Activated CD4-positive, alpha-beta T cell treated with anti-CD3 and anti-CD28 coated beads, Interleukin-2, amount 50 U/mL, for 16 hours (primary cell): Measurements from ENCODE around the gene SAMD7.

Source experiments
- DNase-seq: peaks from one replicate; pipeline ENCODE4 v3.0.0-alpha.2; 2020

The SAMD7 gene

DNA sequence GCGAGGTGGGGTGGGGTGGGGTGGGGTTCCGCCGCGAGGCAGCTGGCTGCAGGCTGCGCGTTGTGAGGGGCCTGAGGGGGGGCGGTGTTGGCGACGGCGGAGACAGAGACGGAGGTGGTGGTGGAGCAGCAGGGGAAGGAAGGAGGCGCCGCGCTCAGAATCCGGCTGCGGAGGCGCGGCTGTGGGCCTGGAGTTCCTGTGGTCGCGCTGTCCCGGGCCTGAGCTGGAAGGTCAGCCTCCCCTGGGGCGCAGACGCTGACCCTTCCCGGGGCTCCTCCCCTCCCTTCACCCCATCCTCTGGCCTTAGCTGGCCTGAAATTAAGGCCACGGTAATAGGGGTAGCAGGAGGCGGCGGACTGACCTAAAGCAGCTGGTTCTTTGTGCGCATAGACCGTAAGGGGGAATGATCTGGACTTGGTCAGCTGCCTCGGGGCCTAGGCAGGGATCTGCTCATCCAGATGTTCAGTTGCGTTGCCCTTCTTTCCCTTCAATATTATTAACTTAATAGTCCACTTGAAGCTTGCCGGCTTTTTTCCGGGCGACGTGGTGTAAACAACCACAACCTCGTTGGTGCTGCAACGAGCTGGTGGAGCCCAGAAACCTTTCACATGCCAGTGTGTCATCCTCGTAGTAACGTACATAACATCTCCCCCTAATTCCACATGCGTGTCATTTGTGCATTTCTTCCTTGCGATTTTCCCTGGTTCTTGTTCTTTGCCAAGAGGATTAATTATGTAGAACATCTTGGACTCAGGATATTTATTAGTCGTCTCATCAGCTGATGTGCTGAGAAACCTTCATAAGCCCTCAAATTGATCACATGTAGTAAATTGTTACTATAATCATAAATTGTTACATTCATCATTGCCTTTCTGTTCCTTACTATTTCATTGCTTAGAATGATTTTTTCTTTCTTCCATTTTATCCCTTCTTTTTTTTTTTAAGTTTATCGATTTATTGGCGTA lies 55.9 kb downstream of the SAMD7 start:
- DNase-seq: peak; percentile 28

DNA sequence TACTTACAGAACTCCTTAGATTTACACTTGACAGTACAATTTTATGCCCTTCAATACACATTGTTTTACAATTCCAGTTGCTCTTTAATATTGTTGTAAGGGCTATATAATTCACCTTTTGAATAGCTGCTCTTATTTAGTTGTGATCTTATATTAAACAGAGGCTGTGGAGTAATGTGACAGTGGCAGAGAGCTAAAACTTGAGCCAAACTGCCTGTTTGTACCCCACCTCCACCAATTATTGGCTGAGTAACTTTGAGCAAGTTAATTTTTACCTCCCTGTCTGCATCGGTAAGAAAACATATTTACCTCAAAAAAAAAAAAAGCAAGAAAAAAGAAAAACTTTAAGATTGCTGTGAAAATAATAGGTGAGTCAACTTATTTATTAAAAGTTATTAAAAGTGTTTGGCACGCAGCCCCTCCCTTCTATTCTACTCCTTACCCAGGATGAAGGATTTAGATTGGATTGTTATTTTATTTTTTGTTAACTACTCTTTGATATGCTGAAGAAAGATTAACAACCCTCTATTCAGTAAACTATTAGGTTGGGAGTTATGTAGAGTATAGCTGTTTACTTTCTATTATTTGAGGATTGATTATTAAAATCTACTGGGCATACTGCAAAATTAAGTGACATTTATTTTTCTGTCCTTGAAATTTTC lies 57.0 kb downstream of the SAMD7 start:
- no peak for DNase-seq

DNA sequence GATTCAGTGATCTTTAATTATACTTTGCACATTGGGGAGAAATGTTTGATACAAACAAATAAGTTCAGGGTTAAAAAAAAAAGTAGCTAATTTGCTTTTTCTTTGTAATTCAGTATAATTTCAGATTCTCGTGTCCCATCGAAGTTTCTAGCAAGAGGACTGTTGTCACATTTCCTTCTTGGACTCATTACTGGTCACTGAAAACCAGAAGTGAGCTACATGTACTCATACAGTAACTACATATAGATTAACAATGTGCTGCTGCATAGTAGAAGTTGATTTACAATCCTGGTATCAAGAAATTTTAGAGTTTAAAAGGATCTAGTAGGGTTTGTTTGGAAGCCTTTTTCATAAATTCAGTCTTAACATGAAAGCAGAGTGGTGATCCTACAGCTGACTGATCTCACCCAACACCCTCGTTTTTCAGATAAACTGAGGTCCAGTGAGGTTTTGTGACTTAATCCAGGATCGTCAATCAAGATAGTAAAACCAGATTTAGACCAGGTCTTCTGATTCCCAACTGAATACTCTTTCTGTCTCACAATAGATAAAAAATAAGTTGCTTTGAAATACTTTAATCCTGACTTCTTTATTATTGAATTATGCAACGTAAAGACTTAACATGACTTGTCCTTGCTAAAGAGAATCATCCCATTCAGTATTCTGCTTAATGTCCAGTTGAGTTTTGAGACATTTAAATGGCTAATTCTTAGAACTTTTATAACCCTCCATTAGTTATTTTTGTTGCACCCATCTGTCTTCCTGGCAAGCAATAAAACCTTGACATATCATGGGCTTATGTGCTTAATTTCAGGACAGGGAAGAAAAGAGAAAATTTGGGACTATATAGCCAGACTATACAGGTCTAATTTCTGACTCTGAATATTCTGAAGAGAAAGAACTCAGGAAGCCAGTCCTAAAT lies 58.1 kb downstream of the SAMD7 start:
- DNase-seq: no peak

DNA sequence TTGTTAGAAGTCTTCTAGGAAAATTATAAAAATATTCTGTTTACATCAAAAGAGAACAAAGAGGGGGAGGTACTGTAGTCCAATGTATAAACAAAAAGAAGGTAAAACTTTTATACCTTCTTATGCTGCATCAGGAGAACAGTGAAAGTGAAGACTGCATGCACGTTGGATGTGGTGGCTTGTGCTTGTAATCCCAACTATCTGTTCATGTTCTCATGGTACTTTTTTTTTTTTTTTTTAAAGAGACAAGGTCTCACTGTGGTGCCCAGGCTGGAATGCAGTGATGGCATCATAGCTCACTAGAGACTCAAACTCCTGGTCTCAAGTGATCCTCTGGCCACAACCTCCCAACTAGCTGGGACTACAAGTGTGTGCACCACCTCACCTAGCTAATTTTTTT lies 59.5 kb downstream of the SAMD7 start:
- no peak for DNase-seq

DNA sequence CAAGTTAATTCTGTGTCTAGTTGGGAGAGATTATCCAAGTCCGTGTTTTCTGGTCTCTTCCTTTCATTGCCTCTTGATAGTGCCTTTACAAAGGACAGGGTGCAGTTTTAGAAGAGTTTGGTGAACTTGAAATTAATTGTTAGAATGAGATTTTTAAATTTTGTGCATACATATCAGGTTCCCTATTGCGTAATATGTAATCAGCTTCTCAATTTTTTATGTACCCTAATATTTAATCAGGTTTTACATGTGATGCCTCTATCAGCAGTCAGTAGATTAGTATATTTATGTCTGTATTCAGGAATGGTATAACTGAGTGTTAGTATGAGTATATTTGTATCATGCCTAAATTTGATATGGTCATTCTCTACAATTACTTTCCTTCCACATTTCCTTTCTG lies 60.1 kb downstream of the SAMD7 start:
- DNase-seq: no peak

DNA sequence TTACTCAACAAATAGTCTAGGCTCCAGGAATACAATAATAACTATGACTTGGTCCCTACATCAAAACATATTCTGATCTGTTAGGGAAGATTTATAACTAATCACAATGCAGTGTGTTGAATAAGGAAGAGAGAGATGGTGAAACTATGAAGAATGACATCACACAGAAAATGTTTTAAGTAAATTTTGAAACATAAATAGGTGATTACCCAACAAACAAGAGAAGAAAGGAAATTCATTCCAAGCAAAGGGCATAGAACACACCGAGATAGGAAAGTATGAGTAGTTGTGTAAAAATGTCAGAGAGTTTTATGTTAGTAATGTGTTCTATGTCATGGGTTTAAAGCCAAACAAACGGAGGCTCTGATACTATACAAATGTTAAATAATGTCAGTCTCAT lies 68.7 kb downstream of the SAMD7 start:
- DNase-seq: no peak

DNA sequence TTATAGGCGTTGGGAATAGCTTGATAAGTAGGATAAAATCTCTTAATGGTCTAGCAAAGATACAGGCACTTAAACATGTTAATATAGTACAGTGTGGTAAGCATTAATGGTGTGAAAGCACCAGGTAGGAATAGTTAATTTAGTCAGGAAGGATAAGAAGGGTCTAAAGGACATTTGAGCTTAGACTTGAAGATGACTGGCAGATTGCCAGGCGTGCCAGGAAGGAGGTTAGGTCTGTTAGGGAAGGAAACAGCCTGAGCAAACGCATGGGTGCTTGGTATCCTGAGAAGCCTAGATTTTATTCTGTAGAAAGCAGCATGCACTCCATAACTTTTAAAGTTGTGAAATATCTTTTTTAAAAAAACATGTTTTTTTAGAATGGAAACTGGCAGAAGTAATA lies 72.9 kb downstream of the SAMD7 start:
- no peak for DNase-seq
